Stimulated activated CD4-positive, alpha-beta T cell treated with anti-CD3 and anti-CD28 coated beads, Interleukin-2, amount 100 ng/mL, for 48 hours (primary cell): ENCODE results near the gene KCNK2.

ENCODE experiments used
- DNase-seq, 2 donors: peaks; one replicate each; pipeline ENCODE4 v3.0.0-alpha.2; 2020

KCNK2 gene, protein sequence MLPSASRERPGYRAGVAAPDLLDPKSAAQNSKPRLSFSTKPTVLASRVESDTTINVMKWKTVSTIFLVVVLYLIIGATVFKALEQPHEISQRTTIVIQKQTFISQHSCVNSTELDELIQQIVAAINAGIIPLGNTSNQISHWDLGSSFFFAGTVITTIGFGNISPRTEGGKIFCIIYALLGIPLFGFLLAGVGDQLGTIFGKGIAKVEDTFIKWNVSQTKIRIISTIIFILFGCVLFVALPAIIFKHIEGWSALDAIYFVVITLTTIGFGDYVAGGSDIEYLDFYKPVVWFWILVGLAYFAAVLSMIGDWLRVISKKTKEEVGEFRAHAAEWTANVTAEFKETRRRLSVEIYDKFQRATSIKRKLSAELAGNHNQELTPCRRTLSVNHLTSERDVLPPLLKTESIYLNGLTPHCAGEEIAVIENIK

DNA sequence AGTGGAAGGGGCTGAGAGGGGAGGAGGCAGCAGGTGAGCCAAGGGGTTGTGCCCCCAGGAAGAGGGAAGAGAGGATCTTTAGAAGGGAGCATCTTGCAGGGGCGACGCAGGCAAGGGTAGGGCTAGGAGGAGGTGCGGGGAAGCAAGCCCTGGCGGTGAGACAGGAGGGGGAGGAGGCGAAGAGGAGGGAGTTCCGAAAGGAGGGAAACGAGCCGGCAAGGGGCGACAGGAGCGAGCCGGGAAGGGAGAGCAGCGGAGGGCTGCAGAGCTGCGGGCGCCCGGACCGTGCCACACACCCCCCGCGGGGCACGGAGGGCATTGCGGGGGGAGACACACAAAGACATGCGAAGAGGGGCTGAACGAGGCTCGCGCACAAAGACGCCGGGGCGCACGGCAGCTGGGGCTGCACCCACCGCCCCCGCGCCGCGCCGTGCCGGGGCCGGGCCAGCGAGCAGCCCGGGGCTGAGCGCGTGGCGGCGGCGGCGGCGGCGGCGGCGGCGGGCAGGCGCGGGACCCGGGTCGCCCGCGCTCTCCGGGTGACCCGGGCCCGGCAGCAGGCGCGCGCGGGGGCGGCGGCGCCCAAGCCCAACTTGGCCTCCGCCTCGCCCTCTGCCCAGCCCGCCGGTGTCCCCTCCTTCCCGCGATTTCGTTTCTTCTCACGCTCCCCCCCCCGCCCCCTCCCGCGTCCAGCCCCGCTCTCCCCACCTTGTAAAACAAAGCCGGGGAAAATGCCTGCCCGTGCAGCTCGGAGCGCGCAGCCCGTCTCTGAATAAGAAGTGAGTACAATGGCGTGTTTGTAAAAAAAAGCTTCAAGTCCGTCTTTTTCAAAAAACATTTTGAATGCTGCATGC lies at the start of gene KCNK2:
KCNK2 (plus strand) TSS at position 206 of the 851 bp plus-strand sequence. CDS start 649 bp downstream, outside the sequence.
- DNase-seq, result no peak

DNA sequence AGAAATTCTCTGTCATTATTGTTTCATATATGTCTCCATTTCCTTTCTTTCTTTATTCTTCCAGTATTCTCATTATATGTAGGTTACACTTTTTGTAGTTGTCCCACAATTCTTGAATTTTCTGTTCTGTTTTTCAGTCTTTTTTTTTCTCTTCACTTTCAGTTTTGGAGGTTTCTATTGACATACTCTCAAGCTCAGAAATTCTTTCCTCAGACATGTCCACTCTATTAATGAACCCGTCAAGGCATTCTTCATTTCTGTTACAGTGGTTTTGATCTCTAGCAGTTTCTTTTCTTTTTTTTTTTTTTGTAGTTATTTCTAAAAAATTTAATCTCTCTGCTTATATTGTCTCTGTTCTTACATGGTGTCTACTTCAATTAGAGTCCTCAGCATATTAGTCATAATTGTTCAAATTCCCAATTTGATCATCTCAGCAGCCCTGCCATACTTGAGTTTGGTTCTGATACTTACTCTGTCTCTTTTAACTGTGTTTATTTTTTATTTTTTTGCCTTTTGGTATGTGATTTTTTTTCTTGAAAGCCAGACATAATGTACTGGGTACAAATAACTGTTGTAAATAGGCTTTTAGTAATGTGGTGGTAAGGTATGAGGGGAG lies 49.5 kb upstream of the KCNK2 start:
- DNase-seq, result no peak

- DNase-seq, result no peak
Measured at GRCh38 chr1:215040190-215040589, 42.3 kb upstream of the KCNK2 start.

DNA sequence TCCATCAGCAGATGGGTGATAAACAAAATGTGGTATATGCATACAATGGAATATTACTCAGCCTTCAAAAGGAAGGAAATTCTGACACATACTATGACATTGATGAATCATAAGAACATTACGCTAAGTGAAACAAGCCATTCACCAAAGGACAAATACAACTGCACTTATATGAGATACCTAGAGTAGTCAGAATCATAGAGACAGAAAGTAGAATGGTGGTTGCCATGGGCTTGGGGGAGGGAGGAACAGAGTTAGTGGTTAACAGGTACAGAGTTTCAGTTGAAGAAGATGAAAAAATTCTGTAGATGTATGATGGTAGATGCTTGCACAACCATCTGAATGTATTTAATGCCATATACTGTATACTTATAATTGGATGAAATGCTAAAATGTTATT lies 39.1 kb upstream of the KCNK2 start:
- no peak for DNase-seq

DNA sequence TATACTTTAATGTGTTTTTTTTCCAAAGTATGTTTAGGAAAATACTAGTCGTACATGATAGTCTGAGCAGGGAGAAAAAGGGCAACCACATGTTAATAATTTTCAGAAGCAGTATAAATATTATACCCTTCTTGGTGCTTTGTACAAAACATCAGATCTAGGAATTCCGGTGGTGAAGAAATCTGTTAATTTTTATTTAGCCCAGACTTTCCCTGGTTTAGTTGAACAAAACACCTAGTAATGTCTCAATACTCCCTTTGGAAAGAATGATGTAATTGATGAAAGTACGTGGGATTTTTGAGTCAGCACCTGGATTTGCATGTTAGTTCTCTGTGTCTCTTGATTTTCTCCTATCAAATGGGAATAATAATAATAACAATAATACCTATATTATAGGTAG lies 38.4 kb upstream of the KCNK2 start:
- DNase-seq, result no peak

DNA sequence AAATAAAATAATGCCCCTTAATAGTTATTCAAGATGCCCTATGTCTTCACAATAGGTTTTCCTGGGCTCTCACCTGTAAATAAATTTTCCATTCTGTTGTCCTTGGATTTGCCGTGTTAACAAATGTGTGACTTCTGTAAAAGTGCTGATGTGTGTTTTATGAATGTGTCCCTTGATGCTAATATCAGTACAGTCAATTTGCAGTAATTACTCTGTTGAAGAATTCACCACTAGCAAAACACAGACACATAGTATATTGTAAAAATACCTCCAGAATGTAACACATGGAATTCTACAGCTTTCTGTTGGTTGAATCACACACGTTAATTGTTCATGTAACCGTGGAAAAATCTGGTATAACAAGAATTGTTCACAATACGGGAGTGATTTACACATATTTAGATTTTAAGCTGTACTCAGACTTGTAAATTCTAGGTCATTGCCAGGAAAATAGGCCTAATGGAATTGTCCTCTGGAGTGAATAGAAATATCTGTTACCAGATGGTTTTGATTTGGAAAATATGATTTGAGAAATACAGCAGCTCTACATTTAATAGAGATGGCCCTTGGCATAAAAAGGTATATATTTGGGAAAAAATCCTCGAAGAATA lies 36.7 kb upstream of the KCNK2 start:
- DNase-seq, result no peak

DNA sequence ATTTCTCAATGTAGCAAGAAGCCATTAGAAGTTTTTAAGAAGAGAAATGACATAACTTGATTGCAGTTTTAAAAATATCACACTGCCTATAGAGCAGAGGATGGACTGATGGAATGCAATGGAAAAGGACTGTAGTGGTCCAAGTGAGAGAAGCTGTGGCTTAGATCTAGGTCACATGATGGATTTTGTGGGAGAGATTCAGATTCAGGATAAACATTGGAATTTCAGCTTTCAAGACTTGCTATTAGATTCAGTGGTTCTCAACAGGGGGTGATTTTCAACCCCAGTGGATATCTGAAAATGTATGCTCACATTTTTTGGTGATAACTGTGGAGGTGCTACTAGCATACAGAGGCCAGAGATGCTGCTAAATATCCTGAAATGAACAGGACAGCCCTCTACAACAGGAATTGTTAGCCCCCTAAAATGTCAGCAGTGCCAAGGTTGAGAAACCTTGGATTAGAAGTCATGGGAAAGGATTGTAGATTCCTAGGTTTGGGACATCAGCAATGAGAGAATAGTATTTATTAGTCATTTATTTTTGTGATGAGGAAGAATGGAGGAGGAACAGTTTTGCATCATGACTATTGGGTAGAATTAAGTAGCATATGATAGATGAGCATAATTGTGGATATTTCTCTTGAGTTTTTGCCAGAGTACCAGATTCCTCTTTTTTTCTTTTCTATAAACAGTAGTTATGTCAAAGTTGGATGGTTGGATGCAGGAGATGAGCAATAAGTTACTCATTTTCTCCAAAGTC lies 30.1 kb upstream of the KCNK2 start:
- DNase-seq, result no peak

GRCh38 chr1:215054266-215054665 lies 28.3 kb upstream of the KCNK2 start:
- no peak for DNase-seq

GRCh38 chr1:215055281-215055935 lies 27.1 kb upstream of the KCNK2 start:
- DNase-seq, result no peak

GRCh38 chr1:215056584-215056983 lies 26.0 kb upstream of the KCNK2 start:
- DNase-seq, result no peak

- DNase-seq, result no peak
Measured at GRCh38 chr1:215059947-215060346, 22.6 kb upstream of the KCNK2 start.

- no peak for DNase-seq
Measured at GRCh38 chr1:215064327-215064726, 18.2 kb upstream of the KCNK2 start.

DNA sequence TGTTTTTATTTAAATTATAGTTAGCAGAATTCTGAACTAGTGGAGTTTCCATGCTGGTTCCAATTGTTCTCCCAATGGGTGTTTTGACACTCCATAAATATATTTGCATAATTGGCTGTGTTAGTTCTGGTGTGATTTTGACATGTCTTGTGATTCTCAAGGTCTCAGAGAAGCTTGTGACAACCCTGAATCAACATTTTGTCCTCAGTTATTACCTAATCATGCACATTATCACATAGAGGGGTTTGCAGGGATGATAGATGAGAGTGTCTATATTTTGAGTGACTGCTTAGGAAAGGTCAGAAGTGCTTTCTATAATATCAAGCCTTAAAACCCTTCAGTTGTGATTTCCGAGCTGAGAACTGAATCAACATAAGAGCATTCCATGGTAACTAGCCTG lies 11.5 kb upstream of the KCNK2 start:
- DNase-seq, result no peak

DNA sequence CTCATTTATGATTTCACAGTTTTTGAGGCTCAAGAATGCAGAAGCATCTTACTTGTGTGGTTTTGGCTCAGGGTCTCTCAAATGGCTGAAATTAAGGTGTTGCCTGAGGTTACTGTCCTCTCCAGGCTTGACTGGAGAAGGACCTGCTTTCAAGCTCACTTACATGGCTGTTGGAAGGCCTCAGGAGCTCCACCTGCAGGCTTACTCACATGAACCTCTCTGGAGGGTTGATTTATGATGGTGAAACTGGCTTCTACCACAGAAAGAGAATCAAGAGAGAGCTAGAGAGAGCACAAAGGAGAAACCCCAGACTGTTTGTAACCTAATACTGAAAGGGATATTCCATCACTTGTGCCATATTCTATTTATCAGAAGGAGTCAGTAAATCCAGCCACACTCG lies 6.2 kb upstream of the KCNK2 start:
- no peak for DNase-seq

DNA sequence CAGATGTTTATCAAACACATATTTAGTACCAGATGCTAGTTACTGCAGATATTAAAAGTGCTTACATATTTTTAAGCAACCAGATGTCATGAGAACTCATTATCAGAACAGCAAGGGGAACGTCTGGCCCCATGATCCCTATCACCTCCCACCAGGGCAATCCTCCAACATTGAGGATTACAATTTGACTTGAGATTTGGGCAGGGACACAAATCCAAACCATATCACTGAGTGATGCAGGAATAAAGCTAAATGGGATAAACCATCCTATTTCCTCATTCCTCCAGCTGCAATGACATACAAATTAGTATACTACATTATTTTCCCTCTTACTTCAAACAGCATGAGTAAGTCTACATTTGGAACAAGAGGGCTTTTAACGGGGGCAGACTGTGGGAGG lies 3.1 kb upstream of the KCNK2 start:
- no peak for DNase-seq

DNA sequence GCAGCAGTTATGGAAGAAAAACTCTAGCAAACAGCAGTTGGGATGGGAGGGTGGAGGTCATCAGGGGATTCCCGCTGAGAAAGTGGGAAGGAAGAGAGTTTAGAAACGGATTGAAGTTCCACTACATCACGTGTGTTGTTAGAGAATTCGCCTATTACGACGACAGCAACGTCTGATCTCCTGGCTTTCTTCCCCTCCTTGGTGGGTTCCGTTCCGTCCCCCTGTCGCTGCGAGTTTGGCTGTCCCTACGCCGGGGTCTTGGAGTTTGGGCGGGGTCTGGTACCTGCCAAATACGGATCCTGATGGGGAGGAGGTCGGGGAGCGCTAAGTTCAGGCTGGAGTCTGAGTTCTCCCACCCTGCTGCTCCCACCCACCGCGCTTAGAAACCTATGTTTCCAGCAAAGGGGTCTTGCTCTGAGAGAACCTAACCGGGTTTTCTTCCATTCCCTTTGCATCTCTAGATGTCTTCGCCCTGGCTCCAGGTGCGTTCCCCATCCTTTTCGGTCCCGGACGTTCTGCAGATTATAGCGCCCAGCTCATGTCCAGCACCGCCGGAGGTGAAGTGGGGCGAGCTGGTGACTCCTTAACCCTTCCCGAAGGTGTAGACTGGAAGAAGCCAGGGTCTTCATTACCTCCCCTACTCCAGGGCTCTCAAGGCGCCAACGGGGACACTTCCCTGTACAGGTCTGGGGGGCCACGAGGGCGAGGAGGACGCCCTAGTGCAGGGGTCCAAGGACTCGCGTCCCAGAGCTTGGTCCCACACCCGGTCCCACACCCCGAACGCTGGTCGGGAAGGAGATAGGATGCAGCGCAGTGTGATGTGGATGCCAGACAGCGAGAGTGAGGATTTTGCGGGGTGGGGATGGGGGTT lies 641 bp upstream of the KCNK2 start:
- no peak for DNase-seq

DNA sequence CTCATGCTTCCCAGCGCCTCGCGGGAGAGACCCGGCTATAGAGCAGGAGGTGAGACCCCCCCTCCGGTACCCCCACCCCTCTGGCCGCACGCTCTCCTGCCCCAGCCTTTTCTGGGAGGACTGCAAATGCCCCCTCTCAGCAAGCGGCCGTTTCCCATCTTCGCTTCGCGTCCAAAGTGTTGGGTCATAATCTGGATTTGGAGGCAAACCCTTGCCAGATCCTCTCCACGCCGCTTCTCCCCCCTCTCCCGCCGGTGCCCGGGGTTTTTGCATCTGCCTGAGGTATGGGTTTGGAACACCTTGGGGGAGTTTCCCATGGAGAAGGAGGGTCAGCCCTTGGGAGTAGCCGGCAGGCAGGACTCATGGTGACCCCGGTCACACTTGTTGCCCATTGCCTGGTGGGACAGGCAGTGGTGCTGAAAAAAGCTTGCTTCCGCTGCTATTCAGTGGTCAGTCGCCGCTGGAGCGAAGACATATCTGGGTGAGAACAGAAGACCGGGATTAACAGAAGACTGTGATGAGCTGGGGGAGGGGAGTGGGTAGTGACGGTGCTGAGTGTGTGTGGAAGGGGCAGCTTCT lies 935 bp downstream of the KCNK2 start:
- DNase-seq, result no peak

DNA sequence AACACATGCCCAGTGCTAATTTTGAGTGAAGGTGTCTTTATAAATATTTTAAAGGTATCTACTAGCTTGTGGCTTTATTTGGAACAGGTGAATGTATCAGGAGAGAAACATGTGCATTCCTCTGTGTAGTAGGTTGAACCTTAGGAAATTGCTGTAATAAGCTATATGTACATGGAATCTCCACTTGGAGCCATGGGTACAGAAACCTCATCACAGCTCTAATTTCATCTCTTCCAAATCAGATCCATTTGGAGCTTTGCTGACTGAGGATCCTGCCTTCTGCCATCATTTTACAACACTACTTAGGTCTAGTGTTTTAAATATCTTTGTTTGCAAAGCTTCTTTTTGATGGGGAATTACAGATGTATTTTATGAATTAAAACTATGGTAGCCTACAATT lies 2.1 kb downstream of the KCNK2 start:
- DNase-seq, result no peak

DNA sequence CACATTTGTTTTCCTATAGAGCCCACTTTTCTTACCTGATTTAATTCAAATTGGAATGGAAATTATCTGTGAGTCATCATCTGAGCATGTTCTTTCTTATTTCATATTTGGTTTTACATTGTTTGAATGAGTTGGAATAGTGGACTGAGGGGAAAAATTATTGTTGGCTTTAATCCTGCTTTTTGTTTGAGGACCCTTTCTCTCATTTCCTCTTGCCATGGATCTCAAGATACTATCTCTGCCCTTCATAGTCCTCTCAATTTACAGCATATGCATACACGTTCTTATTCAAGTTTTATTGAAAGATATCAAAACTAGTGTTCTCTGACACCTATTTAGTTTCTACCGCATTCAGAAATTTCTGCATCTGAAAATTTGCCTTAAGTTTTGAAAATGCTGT lies 5.1 kb downstream of the KCNK2 start:
- no peak for DNase-seq

DNA sequence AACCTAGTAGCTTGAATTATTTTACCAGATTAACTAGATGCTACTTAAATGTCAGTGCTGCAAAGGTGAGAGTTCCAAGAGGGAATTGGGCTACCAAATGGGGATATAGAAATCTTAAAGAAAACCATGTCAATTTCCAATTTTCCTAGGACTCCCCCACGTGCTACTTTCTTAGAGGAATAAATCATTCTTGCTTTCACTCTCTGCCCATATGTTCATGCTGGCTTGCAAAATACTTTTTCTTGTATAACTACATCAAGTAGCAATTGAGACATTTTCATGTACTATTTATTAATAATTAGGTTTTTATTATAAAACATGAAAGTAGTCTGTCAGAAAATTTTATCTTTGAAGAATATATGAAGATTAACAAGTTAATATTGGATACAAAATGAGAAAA lies 11.8 kb downstream of the KCNK2 start:
- no peak for DNase-seq

GRCh38 chr1:215095524-215095923 lies 13.0 kb downstream of the KCNK2 start:
- no peak for DNase-seq
